Astrocyte (in vitro differentiated cells and primary cell): Measurements from ENCODE around the gene ALX4.

Experiments used
- CTCF ChIP-seq: IDR thresholded peaks from 2 replicates; pipeline ENCODE4 v1.5.1; 2011; ENCODE audit warnings: low read depth, mild to moderate bottlenecking, inconsistent platforms, low read length, moderate library complexity; ENCODE audit not compliant: insufficient read depth
- EZH2 ChIP-seq: IDR thresholded peaks from 2 replicates; pipeline ENCODE4 v1.6.1; 2012; ENCODE audit warnings: mild to moderate bottlenecking, low read length, inconsistent platforms; ENCODE audit not compliant: insufficient read depth

GRCh38 chr11:44339530-44339883, 29.6 kb upstream of the ALX4 start:
- TF ChIP-seq CTCF, result no peak
- TF ChIP-seq EZH2, result no peak
